ENCODE results near the gene MTF1. TPM values are rescaled to one million over a fixed set of nuclear protein-coding genes. Genes with fewer than 3 reads are reported as not detected.
"Not testable (repeated sequence)": the region's sequence is repeated elsewhere in the genome, so short reads cannot be mapped to it uniquely, and the experiment has no call there.

The MTF1 gene
- polyA plus RNA-seq (ENCODE audit: insufficient read length in 4 of 4), result 1 to 10 TPM; 8.0 to 9.5 (median 8.4) TPM

GRCh38 chr1:37859507-37860345 is at the start of gene MTF1:
Gene MTF1, minus strand, starts transcription at chr1:37859592. Its CDS starts 1,934 bp downstream, at chr1:37857658.
- DNase-seq (ENCODE audit: low read depth in 4 of 4, low spot score in 2 of 4), result peak; percentile 90 to 99 (median 96)

- DNase-seq (ENCODE audit: low read depth in 4 of 4, low spot score in 2 of 4), result not testable (repeated sequence)
Observed at GRCh38 chr1:37908531-37908930, 49.1 kb upstream of the MTF1 start.

- DNase-seq (ENCODE audit: low read depth in 4 of 4, low spot score in 2 of 4), result not testable (repeated sequence)
Observed at GRCh38 chr1:37907416-37908125, 48.2 kb upstream of the MTF1 start.

GRCh38 chr1:37906591-37906990 is 47.2 kb upstream of the MTF1 start:
- not testable (repeated sequence) for DNase-seq (ENCODE audit: low read depth in 4 of 4, low spot score in 2 of 4)

GRCh38 chr1:37905727-37906126 is 46.3 kb upstream of the MTF1 start:
- DNase-seq (ENCODE audit: low read depth in 4 of 4, low spot score in 2 of 4), result no peak

- not testable (repeated sequence) for DNase-seq (ENCODE audit: low read depth in 4 of 4, low spot score in 2 of 4)
Observed at GRCh38 chr1:37903921-37904320, 44.5 kb upstream of the MTF1 start.

GRCh38 chr1:37902983-37903382 is 43.6 kb upstream of the MTF1 start:
- DNase-seq (ENCODE audit: low read depth in 4 of 4, low spot score in 2 of 4), result no peak

GRCh38 chr1:37901893-37902225 is 42.5 kb upstream of the MTF1 start:
- no peak for DNase-seq (ENCODE audit: low read depth in 4 of 4, low spot score in 2 of 4)

- no peak for DNase-seq (ENCODE audit: low read depth in 4 of 4, low spot score in 2 of 4)
Observed at GRCh38 chr1:37901191-37901892, 42.0 kb upstream of the MTF1 start.

GRCh38 chr1:37897563-37897962 is 38.2 kb upstream of the MTF1 start:
- not testable (repeated sequence) for DNase-seq (ENCODE audit: low read depth in 4 of 4, low spot score in 2 of 4)

- DNase-seq (ENCODE audit: low read depth in 4 of 4, low spot score in 2 of 4), result no peak
Observed at GRCh38 chr1:37893673-37894072, 34.3 kb upstream of the MTF1 start.

- DNase-seq (ENCODE audit: low read depth in 4 of 4, low spot score in 2 of 4), result no peak
Observed at GRCh38 chr1:37892151-37893047, 33.0 kb upstream of the MTF1 start.

GRCh38 chr1:37890378-37891014 is 31.1 kb upstream of the MTF1 start:
- DNase-seq (ENCODE audit: low read depth in 4 of 4, low spot score in 2 of 4), result peak in 2 of 4 donors; percentile 3 to 17

- no peak for DNase-seq (ENCODE audit: low read depth in 4 of 4, low spot score in 2 of 4)
Observed at GRCh38 chr1:37888022-37888700, 28.8 kb upstream of the MTF1 start.

- no peak for DNase-seq (ENCODE audit: low read depth in 4 of 4, low spot score in 2 of 4)
Observed at GRCh38 chr1:37884145-37884544, 24.8 kb upstream of the MTF1 start.

GRCh38 chr1:37883671-37884070 is 24.3 kb upstream of the MTF1 start:
- DNase-seq (ENCODE audit: low read depth in 4 of 4, low spot score in 2 of 4), result no peak

- no peak for DNase-seq (ENCODE audit: low read depth in 4 of 4, low spot score in 2 of 4)
Observed at GRCh38 chr1:37879865-37880264, 20.5 kb upstream of the MTF1 start.

GRCh38 chr1:37878071-37878470 is 18.7 kb upstream of the MTF1 start:
- DNase-seq (ENCODE audit: low read depth in 4 of 4, low spot score in 2 of 4), result no peak

- no peak for DNase-seq (ENCODE audit: low read depth in 4 of 4, low spot score in 2 of 4)
Observed at GRCh38 chr1:37875833-37876232, 16.4 kb upstream of the MTF1 start.
